HG03060 (cell line): Measurements from ENCODE around the gene CRYL1.

Source experiments
- ATAC-seq: cut with Tn5 transposase; IDR thresholded peaks from one replicate; pipeline ENCODE4 v1.9.1; 2021; ENCODE audit warnings: low read depth, moderate number of reproducible peaks; ENCODE audit not compliant: unreplicated experiment

CRYL1 gene

DNA sequence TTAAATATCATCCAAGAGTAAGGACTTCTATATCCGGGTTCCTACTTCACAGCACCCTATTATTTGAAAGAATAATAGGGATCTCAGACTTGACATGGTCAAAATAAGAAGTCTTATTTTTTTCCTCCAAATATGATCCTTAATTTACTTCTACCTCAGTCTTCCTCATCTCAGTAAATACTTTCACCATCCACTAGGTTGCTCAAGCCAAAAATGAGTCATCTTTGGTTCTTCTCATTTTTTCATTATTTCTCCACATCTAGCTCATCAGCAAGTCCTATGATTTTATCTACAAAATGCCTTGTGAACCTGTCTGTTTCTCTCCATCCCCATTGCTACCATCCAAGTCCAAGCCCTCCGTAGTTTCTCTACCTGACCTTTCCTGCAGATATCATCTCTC lies 171.7 kb downstream of the CRYL1 start:
- ATAC-seq, result no peak
